ENCODE measurements around the gene ZMIZ1. TPM values are rescaled to one million over a fixed set of nuclear protein-coding genes. Genes with fewer than 3 reads are reported as not detected.

Gene ZMIZ1
- total RNA-seq, 4 donors from 2014 or later = 71.9 to 104 (median 79.5) TPM

GRCh38 chr10:79229830-79230327 is 161.1 kb downstream of the ZMIZ1 start:
- Histone ChIP-seq H3K9me3 (no peaks in the 10 kb centered on the region), H3K36me3 (peaks cover 11% of the 10 kb centered on the region), H3K4me1 (peaks cover 50% of the 10 kb centered on the region), H3K27me3 (no peaks in the 10 kb centered on the region), H3K4me3 (no peak overlapping the region), H3K27ac (peak overlapping the region; percentile 73)
- no peak for DNase-seq (ENCODE audit: low spot score in 2 of 2)
- WGBS = 74% methylated on average over 12 of the region's 12 CpGs
- TF ChIP-seq CTCF (IDR thresholded peaks at IDR 0.05) (no peak), POLR2A (IDR thresholded peaks at IDR 0.05) (no peak), EP300 (IDR thresholded peaks at IDR 0.05) (no peak), POLR2AphosphoS5 (IDR thresholded peaks at IDR 0.05) (no peak)

DNA sequence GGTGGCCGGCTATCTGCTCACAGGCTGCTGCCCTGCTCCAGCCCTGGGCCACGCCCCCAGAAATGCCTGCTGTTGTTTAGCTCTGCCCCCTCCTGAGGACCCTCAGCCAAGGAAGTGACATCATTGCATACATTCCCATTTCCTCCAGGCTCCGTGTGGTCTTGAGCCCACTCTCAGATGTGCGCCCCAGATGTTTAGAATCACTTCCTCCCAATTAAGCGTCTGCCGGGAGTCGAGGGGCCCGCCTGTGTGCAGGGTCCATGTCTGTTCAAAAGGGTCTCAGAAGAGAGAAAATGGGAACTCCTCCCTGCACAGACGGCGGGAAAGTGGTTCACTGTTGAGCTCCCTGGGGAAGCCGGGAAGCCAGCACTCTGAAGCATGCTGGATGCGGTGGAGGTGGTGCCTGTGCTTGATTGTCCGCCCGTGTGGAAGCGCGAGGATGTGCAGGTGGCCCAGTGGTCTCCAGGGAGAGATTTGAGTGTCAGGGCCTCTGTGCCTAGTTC is 161.6 kb downstream of the ZMIZ1 start:
- DNase-seq (ENCODE audit: low spot score in 2 of 2) = no peak
- Histone ChIP-seq H3K9me3 (no peaks in the 10 kb centered on the region), H3K36me3 (peaks cover 11% of the 10 kb centered on the region), H3K27ac (peak overlapping the region; percentile 73), H3K27me3 (no peaks in the 10 kb centered on the region), H3K4me1 (peaks cover 55% of the 10 kb centered on the region), H3K4me3 (no peak overlapping the region)
- TF ChIP-seq CTCF (IDR thresholded peaks at IDR 0.05) = no peak
- no peak for TF ChIP-seq EP300 (IDR thresholded peaks at IDR 0.05)
- TF ChIP-seq POLR2A (IDR thresholded peaks at IDR 0.05) = no peak
- TF ChIP-seq POLR2AphosphoS5 (IDR thresholded peaks at IDR 0.05) = no peak
- 77% methylated on average over 16 of the region's 16 CpGs for WGBS

- WGBS = 82% methylated on average over 4 of the region's 4 CpGs
- H3K4me3 ChIP-seq = no peak overlapping the region
- TF ChIP-seq EP300 (IDR thresholded peaks at IDR 0.05) = no peak
- no peak for TF ChIP-seq POLR2AphosphoS5 (IDR thresholded peaks at IDR 0.05)
- peak overlapping the region; percentile 73 for H3K27ac ChIP-seq
- no peaks in the 10 kb centered on the region for H3K27me3 ChIP-seq
- no peaks in the 10 kb centered on the region for H3K9me3 ChIP-seq
- peaks cover 59% of the 10 kb centered on the region for H3K4me1 ChIP-seq
- DNase-seq (ENCODE audit: low spot score in 2 of 2) = no peak
- H3K36me3 ChIP-seq = peaks cover 11% of the 10 kb centered on the region
Observed at GRCh38 chr10:79230850-79231249, 162.1 kb downstream of the ZMIZ1 start.

- Histone ChIP-seq H3K27me3 (no peaks in the 10 kb centered on the region), H3K4me3 (no peak overlapping the region), H3K9me3 (no peaks in the 10 kb centered on the region), H3K4me1 (peaks cover 69% of the 10 kb centered on the region), H3K27ac (no peak overlapping the region), H3K36me3 (peaks cover 11% of the 10 kb centered on the region)
- 82% methylated on average over 3 of the region's 3 CpGs for WGBS
- DNase-seq (ENCODE audit: low spot score in 2 of 2) = no peak
- no peak for TF ChIP-seq EP300 (IDR thresholded peaks at IDR 0.05)
- no peak for TF ChIP-seq CTCF (IDR thresholded peaks at IDR 0.05)
- TF ChIP-seq POLR2A (IDR thresholded peaks at IDR 0.05) = no peak
- no peak for TF ChIP-seq POLR2AphosphoS5 (IDR thresholded peaks at IDR 0.05)
Observed at GRCh38 chr10:79231908-79232307, 163.1 kb downstream of the ZMIZ1 start.

- 74% methylated on average over 3 of the region's 3 CpGs for WGBS
- Histone ChIP-seq H3K4me3 (no peak overlapping the region), H3K4me1 (peaks cover 76% of the 10 kb centered on the region), H3K36me3 (peaks cover 11% of the 10 kb centered on the region), H3K27me3 (no peaks in the 10 kb centered on the region), H3K9me3 (no peaks in the 10 kb centered on the region), H3K27ac (peak overlapping the region; percentile 26)
- TF ChIP-seq POLR2A (IDR thresholded peaks at IDR 0.05) = no peak
- TF ChIP-seq CTCF (IDR thresholded peaks at IDR 0.05) = no peak
- TF ChIP-seq EP300 (IDR thresholded peaks at IDR 0.05) = no peak
- TF ChIP-seq POLR2AphosphoS5 (IDR thresholded peaks at IDR 0.05) = no peak
- DNase-seq (ENCODE audit: low spot score in 2 of 2) = no peak
Observed at GRCh38 chr10:79232864-79233263, 164.1 kb downstream of the ZMIZ1 start.

All from suprapubic skin (tissue), 4 donors.